ENCODE results near the gene UBIAD1. TPM values are rescaled to one million over a fixed set of nuclear protein-coding genes. Genes with fewer than 3 reads are reported as not detected.
"Not testable (repeated sequence)": the region's sequence is repeated elsewhere in the genome, so short reads cannot be mapped to it uniquely, and the experiment has no call there.

The UBIAD1 gene
- total and polyA plus RNA-seq, 2 of the 13 experiments (the other 11 are each of a cell fraction or from before 2014, with no cell fraction given), result 16.9 to 20.4 TPM

DNA sequence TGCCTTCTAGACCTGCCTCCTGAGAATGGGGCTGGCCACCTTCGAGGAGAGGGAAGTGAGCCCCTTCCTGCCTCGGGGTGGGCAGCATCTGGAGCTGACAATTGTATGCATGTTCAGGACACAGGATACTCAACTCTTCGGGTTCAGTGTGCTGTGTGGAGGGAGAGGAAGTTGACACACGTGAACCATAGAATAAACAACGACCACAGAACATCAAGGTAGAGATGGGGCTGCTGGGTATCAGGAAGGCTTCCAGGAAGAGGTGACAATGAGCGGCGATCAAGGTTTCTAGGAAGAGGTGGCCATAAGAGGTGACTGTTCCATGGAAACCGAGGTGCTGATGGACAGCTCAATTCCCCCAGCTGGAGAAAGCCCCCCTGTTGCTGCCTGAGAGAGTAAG is 22.0 kb downstream of the UBIAD1 start (continued):
- TF ChIP-seq, protein P1, sequence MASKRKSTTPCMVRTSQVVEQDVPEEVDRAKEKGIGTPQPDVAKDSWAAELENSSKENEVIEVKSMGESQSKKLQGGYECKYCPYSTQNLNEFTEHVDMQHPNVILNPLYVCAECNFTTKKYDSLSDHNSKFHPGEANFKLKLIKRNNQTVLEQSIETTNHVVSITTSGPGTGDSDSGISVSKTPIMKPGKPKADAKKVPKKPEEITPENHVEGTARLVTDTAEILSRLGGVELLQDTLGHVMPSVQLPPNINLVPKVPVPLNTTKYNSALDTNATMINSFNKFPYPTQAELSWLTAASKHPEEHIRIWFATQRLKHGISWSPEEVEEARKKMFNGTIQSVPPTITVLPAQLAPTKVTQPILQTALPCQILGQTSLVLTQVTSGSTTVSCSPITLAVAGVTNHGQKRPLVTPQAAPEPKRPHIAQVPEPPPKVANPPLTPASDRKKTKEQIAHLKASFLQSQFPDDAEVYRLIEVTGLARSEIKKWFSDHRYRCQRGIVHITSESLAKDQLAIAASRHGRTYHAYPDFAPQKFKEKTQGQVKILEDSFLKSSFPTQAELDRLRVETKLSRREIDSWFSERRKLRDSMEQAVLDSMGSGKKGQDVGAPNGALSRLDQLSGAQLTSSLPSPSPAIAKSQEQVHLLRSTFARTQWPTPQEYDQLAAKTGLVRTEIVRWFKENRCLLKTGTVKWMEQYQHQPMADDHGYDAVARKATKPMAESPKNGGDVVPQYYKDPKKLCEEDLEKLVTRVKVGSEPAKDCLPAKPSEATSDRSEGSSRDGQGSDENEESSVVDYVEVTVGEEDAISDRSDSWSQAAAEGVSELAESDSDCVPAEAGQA (IDR thresholded peaks at IDR 0.05; ENCODE audit: low read depth), result no peak
- TF ChIP-seq, protein P1 (CRISPR knock-in tag; IDR thresholded peaks at IDR 0.05; ENCODE audit: borderline replicate concordance), result no peak
- no peak for TF ChIP-seq ZFP1 (CRISPR knock-in tag; IDR thresholded peaks at IDR 0.05)

DNA sequence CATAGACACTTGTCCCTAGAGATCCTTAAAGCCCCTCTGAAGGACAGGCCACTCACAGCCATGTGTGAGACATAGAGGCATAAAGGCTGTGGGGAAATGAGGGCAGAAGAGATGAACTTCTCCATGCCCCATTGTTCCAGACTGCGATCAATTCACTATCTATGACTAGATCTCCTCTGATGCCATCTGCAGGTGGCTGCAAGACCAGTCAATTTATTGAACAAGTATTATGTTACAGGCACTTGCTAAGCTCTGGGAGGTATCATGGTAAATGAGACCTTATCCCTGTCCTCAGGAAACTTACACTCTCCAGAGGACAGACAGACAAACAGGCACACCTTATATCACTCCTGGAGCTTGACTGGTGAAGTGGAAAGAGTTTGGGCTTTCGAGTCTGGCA is 22.9 kb downstream of the UBIAD1 start:
- BruUV-seq (replicated peaks), result no TSS peak
- no peaks in the 10 kb centered on the region for H3K79me2 ChIP-seq (ENCODE audit: insufficient read depth, low read length)
- H3K4me3 ChIP-seq (replicated peaks in 1 of 3; ENCODE audit: insufficient read depth in 1 of 3, low read depth in 2 of 3, low read length in 3 of 3), result no peak overlapping the region
- no peak for FAIRE-seq
- intact Hi-C loops (cut with micrococcal nuclease; ENCODE audit: unreplicated experiment) (no loop called here), in situ Hi-C loops (cut with HindIII; ENCODE audit: extremely low pct_ligation_motif_present, low pct_unique_long_range_greater_than_20kb) (no loop called here)
- ChIA-PET CTCF (ENCODE audit: low intra/inter-chr PET ratio, low total read pairs) (interaction anchor here (1.1 kb wide), 1 partner anchor 54 kb away, joined by 4 read pairs; no protein-coding TSS in a partner anchor), POLR2A (no interaction called here)
- peaks cover 12% of the 10 kb centered on the region; the same call in 1 of the 2 replicates for H3K4me1 ChIP-seq (ENCODE audit: insufficient read depth, low read length)
- no peak overlapping the region for H2AFZ ChIP-seq (ENCODE audit: low read length)
- H3K27ac ChIP-seq (ENCODE audit: extremely low read length, insufficient read depth, low read length), result no peak overlapping the region
- H4K20me1 ChIP-seq (ENCODE audit: insufficient read depth, low read length), result no peaks in the 10 kb centered on the region
- H3K27me3 ChIP-seq (ENCODE audit: control insufficient read depth in 1 of 2, insufficient read depth in 2 of 2, low read length in 2 of 2), result no peaks in the 10 kb centered on the region
- DNase-seq (ENCODE audit: low spot score), result no peak
- no peak overlapping the region for H3K4me2 ChIP-seq (ENCODE audit: low read depth, low read length)
- no peaks in the 10 kb centered on the region for H3K9me3 ChIP-seq (ENCODE audit: low read length)
- peaks cover 7 to 20% of the 10 kb centered on the region in 2 experiments; a peak in 4 of 5 replicates for H3K36me3 ChIP-seq (replicated peaks in 1 of 2; ENCODE audit: control insufficient read depth in 1 of 2, insufficient read depth in 2 of 2, low read length in 2 of 2)
- 100% methylated on average over 2 of the region's 2 CpGs for WGBS (ENCODE audit: low lambda C conversion rate)
- no peak overlapping the region for H3K9ac ChIP-seq (ENCODE audit: insufficient read depth, low read depth, low read length)
- no peak for ATAC-seq
- TF ChIP-seq ZNF124 (CRISPR knock-in tag; IDR thresholded peaks at IDR 0.05), result no peak

DNA sequence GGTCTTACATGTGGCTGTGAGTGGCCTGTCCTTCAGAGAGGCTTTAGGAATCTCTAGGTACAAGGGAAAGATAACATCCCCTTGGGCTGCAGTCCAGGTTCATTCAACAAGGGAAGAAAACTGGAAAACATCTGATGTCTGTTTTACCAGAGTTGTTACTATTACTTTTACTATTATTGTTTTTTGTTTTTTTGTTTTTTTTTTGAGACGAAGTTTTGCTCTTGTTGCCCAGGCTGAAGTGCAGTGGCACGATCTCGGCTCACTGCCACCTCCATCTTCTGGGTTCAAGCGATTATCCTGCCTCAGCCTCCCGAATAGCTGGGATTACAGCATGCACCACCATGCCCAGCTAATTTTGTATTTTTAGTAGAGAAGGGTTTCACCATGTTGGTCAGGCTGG is 24.8 kb downstream of the UBIAD1 start:
- WGBS (ENCODE audit: low lambda C conversion rate), result 96% methylated on average over 5 of the region's 5 CpGs
- H3K9ac ChIP-seq (ENCODE audit: insufficient read depth, low read depth, low read length); CTCF ChIA-PET (ENCODE audit: low intra/inter-chr PET ratio, low total read pairs); H3K27ac ChIP-seq (ENCODE audit: extremely low read length, insufficient read depth, low read length); H3K9me3 ChIP-seq (ENCODE audit: low read length); H4K20me1 ChIP-seq (ENCODE audit: insufficient read depth, low read length); H3K4me3 ChIP-seq (replicated peaks in 1 of 3; ENCODE audit: insufficient read depth in 1 of 3, low read depth in 2 of 3, low read length in 3 of 3); H3K4me2 ChIP-seq (ENCODE audit: low read depth, low read length); H3K4me1 ChIP-seq (ENCODE audit: insufficient read depth, low read length); H2AFZ ChIP-seq (ENCODE audit: low read length); POLR2A ChIA-PET; H3K27me3 ChIP-seq (ENCODE audit: control insufficient read depth in 1 of 2, insufficient read depth in 2 of 2, low read length in 2 of 2); FAIRE-seq; intact Hi-C loops (cut with micrococcal nuclease; ENCODE audit: unreplicated experiment); H3K79me2 ChIP-seq (ENCODE audit: insufficient read depth, low read length); DNase-seq (ENCODE audit: low spot score); BruUV-seq (replicated peaks); ATAC-seq; in situ Hi-C loops (cut with HindIII; ENCODE audit: extremely low pct_ligation_motif_present, low pct_unique_long_range_greater_than_20kb): not testable (repeated sequence)
- peaks cover 7 to 15% of the 10 kb centered on the region in 2 experiments; a peak in 4 of 5 replicates for H3K36me3 ChIP-seq (replicated peaks in 1 of 2; ENCODE audit: control insufficient read depth in 1 of 2, insufficient read depth in 2 of 2, low read length in 2 of 2)

Measured in HepG2 (cell line).